GM20000 (cell line): ENCODE results near the gene GEMIN2.
"Not testable (repeated sequence)": the region's sequence is repeated elsewhere in the genome, so short reads cannot be mapped to it uniquely, and the experiment has no call there.

Experiments
- DNase-seq: peaks from one replicate; pipeline ENCODE4 v3.0.0; 2012; ENCODE audit warnings: low spot score
- TF ChIP-seq, protein P1 (sequence below): IDR thresholded peaks from 2 replicates; pipeline ENCODE4 v1.5.1; 2012; ENCODE audit warnings: mild to moderate bottlenecking, control low read depth; ENCODE audit errors: extremely low read depth, missing control alignments

Gene GEMIN2

DNA sequence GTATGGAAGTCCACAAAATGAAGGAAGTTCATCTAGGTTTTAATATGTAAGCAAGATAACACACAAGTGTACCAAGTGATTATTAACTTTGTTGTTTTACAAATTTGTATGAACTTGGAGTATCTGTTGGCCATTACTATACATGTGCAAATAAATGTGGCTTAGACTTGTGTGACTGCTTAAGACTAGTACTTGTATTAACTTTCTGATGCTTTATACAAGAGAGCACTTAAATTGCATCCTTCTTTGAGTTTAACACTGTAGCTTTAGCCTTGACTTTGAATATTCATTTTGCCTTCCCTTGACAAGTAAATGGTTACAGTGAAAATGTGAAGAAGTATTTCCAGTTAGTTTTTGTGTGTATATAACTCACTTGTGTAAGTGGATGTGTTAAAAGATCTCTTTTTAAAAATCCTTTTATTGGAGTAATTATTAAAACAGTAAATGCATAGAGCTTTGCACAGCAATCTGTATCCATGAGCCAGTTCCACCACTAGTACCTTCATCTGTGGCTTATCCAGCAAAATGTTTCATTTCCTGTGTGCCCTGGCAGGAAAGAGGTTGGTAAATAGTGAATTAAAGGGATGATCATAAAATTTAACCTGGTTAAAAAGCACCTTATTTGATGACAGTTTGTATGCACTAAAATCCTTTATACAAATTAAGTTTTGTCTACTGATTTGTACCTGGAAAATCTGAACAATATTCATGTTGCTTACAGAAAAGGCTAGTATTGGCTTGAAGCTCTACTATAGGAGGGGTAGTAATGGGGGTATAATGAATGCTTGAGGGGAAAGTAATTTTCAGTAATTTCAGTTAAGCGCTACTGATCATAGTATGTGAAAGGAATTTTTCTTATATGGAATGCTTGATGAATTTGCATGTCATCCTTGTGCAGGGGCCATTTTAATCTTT lies 68.9 kb downstream of the GEMIN2 start:
- TF ChIP-seq, protein P1, sequence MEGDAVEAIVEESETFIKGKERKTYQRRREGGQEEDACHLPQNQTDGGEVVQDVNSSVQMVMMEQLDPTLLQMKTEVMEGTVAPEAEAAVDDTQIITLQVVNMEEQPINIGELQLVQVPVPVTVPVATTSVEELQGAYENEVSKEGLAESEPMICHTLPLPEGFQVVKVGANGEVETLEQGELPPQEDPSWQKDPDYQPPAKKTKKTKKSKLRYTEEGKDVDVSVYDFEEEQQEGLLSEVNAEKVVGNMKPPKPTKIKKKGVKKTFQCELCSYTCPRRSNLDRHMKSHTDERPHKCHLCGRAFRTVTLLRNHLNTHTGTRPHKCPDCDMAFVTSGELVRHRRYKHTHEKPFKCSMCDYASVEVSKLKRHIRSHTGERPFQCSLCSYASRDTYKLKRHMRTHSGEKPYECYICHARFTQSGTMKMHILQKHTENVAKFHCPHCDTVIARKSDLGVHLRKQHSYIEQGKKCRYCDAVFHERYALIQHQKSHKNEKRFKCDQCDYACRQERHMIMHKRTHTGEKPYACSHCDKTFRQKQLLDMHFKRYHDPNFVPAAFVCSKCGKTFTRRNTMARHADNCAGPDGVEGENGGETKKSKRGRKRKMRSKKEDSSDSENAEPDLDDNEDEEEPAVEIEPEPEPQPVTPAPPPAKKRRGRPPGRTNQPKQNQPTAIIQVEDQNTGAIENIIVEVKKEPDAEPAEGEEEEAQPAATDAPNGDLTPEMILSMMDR = no peak

DNA sequence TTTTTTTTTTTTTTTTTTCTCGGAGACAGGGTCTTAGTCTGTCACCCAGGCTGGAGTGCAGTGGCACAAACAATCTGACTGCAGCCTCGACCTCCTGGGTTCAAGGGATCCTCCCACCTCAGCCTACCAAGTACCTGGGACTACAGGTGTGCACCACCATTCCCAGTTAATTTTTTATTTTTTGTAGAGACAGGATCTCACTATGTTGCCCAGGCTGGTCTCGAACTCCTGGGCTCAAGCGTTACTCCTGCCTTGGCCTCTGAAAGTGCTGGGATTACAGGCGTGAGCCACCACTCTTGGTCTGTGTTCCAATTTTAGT lies 69.5 kb downstream of the GEMIN2 start:
- not testable (repeated sequence) for DNase-seq

More for the DNA sequence above, 68.9 kb downstream of the GEMIN2 start:
- DNase-seq = no peak

DNA sequence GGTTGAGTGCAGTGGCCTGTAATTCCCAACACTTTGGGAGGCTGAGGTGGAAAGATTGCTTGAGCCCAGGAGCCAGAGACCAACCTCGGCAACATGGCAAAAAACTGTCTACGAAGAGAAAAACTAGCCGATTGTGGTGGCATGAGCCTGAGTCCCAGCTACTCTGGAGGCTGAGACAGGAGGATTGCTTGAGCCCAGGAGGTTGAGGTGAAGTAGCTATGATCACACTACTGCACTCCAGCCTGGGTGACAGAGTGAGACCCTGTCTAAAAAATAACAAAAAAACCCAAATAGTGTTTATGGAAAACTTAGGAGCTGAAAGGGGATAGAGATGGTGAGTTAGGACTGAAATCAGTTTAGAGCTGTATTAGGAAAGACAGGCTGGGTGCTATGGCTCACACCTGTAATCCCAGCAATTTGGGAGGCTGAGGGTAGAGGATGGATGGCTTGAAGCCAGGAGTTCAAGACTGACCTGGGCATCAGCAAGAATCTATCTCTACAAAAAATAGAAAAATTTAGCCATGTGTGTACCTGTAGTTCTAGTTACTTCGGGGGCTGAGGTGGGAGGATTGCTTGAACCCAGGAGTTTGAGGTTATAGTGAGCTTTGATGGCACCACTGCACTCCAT lies 70.6 kb downstream of the GEMIN2 start:
- no peak for DNase-seq
- TF ChIP-seq, protein P1 = no peak

DNA sequence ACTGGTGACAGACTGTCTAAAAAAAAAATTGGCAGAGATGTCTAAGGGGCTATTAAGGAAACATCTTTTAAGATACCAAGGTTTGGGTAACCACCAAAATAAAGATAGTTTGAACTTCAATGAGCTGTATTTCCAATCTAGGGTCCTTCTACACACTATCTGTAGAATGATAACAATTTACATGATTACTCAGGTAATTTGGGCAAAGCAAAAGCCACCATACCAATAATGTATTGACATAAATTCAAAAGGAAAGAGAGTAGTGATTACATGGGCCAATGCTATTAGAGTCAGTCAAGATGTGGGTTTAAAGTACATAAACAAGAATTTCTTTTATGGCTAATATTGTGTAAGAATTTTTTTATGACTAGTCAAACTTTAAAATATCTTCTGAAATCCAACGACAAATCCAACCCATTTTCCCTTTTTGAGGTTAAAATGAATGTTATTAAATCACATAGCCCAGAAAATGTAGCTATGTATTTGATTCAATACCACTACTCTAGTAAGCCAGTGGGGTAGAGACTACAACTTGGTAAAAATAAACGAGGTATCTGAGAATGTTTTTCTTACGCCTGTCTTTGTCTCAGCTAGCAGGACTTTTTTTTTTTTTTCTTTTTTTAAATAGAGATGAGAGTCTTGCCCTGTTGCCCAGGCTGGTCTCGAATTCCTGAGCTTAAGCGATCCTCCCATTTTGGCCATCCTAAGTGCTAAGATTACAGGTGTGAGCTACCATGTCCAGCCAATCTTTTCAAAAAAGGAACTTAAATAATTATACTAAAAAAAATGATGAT lies 71.3 kb downstream of the GEMIN2 start:
- TF ChIP-seq, protein P1 = no peak
- no peak for DNase-seq
